ENCODE measurements around the gene SORCS2. TPM values are rescaled to one million over a fixed set of nuclear protein-coding genes. Genes with fewer than 3 reads are reported as not detected.

The SORCS2 gene
- total and polyA plus RNA-seq, 2 of the 8 experiments (the other 6 are each of a cell fraction or from before 2014, with no cell fraction given), result 0.36 to 1.8 TPM

- Histone ChIP-seq H2AK5ac (ENCODE audit: low read depth, low read length) (no peak overlapping the region), H2BK20ac (ENCODE audit: low read length) (no peak overlapping the region), H4K91ac (replicated peaks; ENCODE audit: insufficient read length, low read length) (no peak overlapping the region), H2BK120ac (replicated peaks; ENCODE audit: low read depth, low read length) (no peak overlapping the region), H3K79me1 (ENCODE audit: low read depth, low read length) (no peaks in the 10 kb centered on the region), H3K18ac (ENCODE audit: extremely low read depth, low read length) (no peak overlapping the region), H4K5ac (ENCODE audit: insufficient read length, low read depth, low read length) (no peak overlapping the region), H3K4me2 (ENCODE audit: insufficient read depth in 1 of 2, low read depth in 2 of 2, low read length in 2 of 2) (no peak overlapping the region), H4K8ac (ENCODE audit: extremely low read depth, insufficient read depth, low read length) (no peak overlapping the region), H3K4me1 (replicated peaks in 1 of 4; ENCODE audit: control insufficient read depth in 3 of 4, insufficient read depth in 4 of 4, low read length in 3 of 4) (no peaks in the 10 kb centered on the region), H3K9ac (replicated peaks in 1 of 4; ENCODE audit: extremely low read depth in 1 of 4, low read depth in 3 of 4, low read length in 3 of 4) (no peak overlapping the region), H2AFZ (ENCODE audit: low read length) (no peak overlapping the region), H3K23me2 (ENCODE audit: low read depth, low read length) (no peaks in the 10 kb centered on the region), H2BK15ac (ENCODE audit: low read length) (no peak overlapping the region), H3K36me3 (ENCODE audit: control insufficient read depth in 2 of 4, insufficient read depth in 4 of 4, low read length in 3 of 4) (no peaks in the 10 kb centered on the region), H3K4me3 (ENCODE audit: extremely low read depth in 1 of 4, insufficient read depth in 2 of 4, low read depth in 3 of 4, low read length in 4 of 4) (no peak overlapping the region), H4K20me1 (replicated peaks in 1 of 2; ENCODE audit: control insufficient read depth in 1 of 2, insufficient read depth in 2 of 2, low read length in 2 of 2) (no peaks in the 10 kb centered on the region), H3K14ac (ENCODE audit: insufficient read length) (no peak overlapping the region), H3K79me2 (ENCODE audit: control insufficient read depth in 1 of 2, insufficient read depth in 2 of 2, low read length in 2 of 2) (no peaks in the 10 kb centered on the region), H2BK12ac (ENCODE audit: low read depth, low read length) (no peak overlapping the region), H3K4ac (replicated peaks; ENCODE audit: insufficient read length, low read depth, low read length) (no peak overlapping the region), H3K27ac (ENCODE audit: low read depth, low read length) (no peak overlapping the region), H3K27me3 (replicated peaks in 1 of 4; ENCODE audit: control insufficient read depth in 3 of 4, extremely low read depth in 1 of 4, insufficient read depth in 3 of 4, low read length in 3 of 4) (no peaks in the 10 kb centered on the region), H3K56ac (replicated peaks; ENCODE audit: insufficient read length, low read depth, low read length) (no peak overlapping the region), H3K9me3 (ENCODE audit: insufficient read depth in 2 of 2, low read depth in 1 of 2, low read length in 1 of 2) (peaks cover 0 to 3% of the 10 kb centered on the region in 2 experiments; a peak in 1 of 4 replicates), H2BK5ac (ENCODE audit: low read depth, low read length) (no peak overlapping the region), H3K23ac (ENCODE audit: insufficient read length) (no peak overlapping the region)
- POLR2A ChIA-PET (ENCODE audit: partially characterized antibody), result no interaction called here
- DNase-seq (ENCODE audit: low read depth in 1 of 2, low spot score in 2 of 2), result no peak
- CTCF ChIA-PET (ENCODE audit: partially characterized antibody), result interaction anchor here (1.1 kb wide), 1 partner anchor 12 kb away, joined by 3 read pairs; no protein-coding TSS in a partner anchor
- WGBS, 2 experiments (ENCODE audit: extremely low coverage in 1 of 2, insufficient coverage in 1 of 2, insufficient read length in 1 of 2, insufficient replicate concordance in 2 of 2, low coverage in 1 of 2, low lambda C conversion rate in 2 of 2, missing lambda C conversion rate in 1 of 2), result 87% methylated on average over 10 of the region's 10 CpGs; no CpG with 5 or more reads in 1 of the 2 experiments
- TF ChIP-seq YY1 (IDR thresholded peaks at IDR 0.05; ENCODE audit: low read depth, low read length) (no peak), CTBP2 (IDR thresholded peaks at IDR 0.05; ENCODE audit: borderline replicate concordance, insufficient read depth, insufficient read length, low read length) (no peak), RXRA (IDR thresholded peaks at IDR 0.05; ENCODE audit: insufficient read depth, low read depth, low read length) (no peak), POLR2A (IDR thresholded peaks at IDR 0.05; ENCODE audit: control extremely low read depth in 1 of 2, low read depth in 2 of 2, low read length in 2 of 2) (no peak), SIX5 (IDR thresholded peaks at IDR 0.05; ENCODE audit: low read depth, low read length) (no peak)
- no peak for FAIRE-seq
These were observed 34.7 kb downstream of the SORCS2 start for GRCh38 chr4:7227008-7227407.
